A549 (cell line): ENCODE results near the gene ARHGAP26. TPM values are rescaled to one million over a fixed set of nuclear protein-coding genes. Genes with fewer than 3 reads are reported as not detected.

Experiments
- ATAC-seq, 2 experiments: fragments of 200-7000 bp in 1 of 2; fragments of >200 bp in 1 of 2; cut with Nextera tagmentation in 1 of 2; cut with Tn5 transposase in 1 of 2; 3 replicates each; pipeline versions ENCODE4 v1.8.0 to v1.9.1; 2018 to 2020; ENCODE audit warnings: mild to moderate bottlenecking in 1 of 2, moderate library complexity in 1 of 2
- CTCF ChIA-PET: fragments of 300-600 bp; sonication (Branson Sonifier 250); formaldehyde crosslinking; extraction: SDS; loops from one replicate; lab custom pipeline; 2021; ENCODE audit warnings: antibody characterized with exemption, inconsistent platforms; lab: Yijun Ruan, JAX
- POLR2A ChIA-PET: fragments of 350-600 bp; formaldehyde crosslinking; extraction: SDS; loops from one replicate; lab custom pipeline; 2021; ENCODE audit warnings: antibody characterized with exemption, inconsistent platforms; lab: Yijun Ruan, JAX
- DNase-seq, 2 experiments: peaks; one replicate each; pipeline versions ENCODE4 v3.0.0 to v3.0.0-alpha.2; 2011 to 2016; ENCODE audit warnings: low read depth in 1 of 2, low spot score in 1 of 2
- FAIRE-seq: peaks from 2 replicates; lab custom pipeline; 2011; peaks lifted over from hg19 to GRCh38; lab: Jason Lieb, UNC
- H3K27ac ChIP-seq, 2 experiments: fragments of >200 bp; sonication (Bioruptor Twin); formaldehyde crosslinking; 3 replicates each; pipeline ENCODE4 v1.5.1; 2016 to 2017
- H3K4me1 ChIP-seq: fragments of >200 bp; sonication (Bioruptor Twin); formaldehyde crosslinking; 3 replicates; pipeline ENCODE4 v1.6.1; 2016
- H3K4me2 ChIP-seq: fragments of >200 bp; sonication (Bioruptor Twin); formaldehyde crosslinking; 3 replicates; pipeline ENCODE4 v1.6.1; 2016
- H3K4me3 ChIP-seq: fragments of >200 bp; sonication (Bioruptor Twin); formaldehyde crosslinking; 3 replicates; pipeline ENCODE4 v1.5.1; 2016
- H3K9me3 ChIP-seq: fragments of >200 bp; sonication (Bioruptor Twin); formaldehyde crosslinking; 3 replicates; pipeline ENCODE4 v1.6.1; 2016
- BHLHE40 ChIP-seq: IDR thresholded peaks from 2 replicates; pipeline ENCODE4 v1.6.1; 2012; ENCODE audit warnings: low read depth, low read length, inconsistent platforms
- CEBPB ChIP-seq, 2 experiments: fragments of >200 bp in 1 of 2; sonication (Bioruptor Twin) in 1 of 2; formaldehyde crosslinking in 1 of 2; IDR thresholded peaks; 2 replicates each; pipeline ENCODE4 v1.6.1; 2012 to 2016
- CHD4 ChIP-seq: fragments of 200-600 bp; sonication (generic); IDR thresholded peaks from 2 replicates; pipeline ENCODE4 v1.6.1; 2016; ENCODE audit warnings: antibody characterized with exemption, mild to moderate bottlenecking, borderline replicate concordance
- EHF ChIP-seq: fragments of 250-450 bp; sonication (Bioruptor Pico); IDR thresholded peaks from 2 replicates; pipeline ENCODE4 v1.5.0; 2020; ENCODE audit warnings: mild to moderate bottlenecking
- ELK1 ChIP-seq: fragments of 150-350 bp; IDR thresholded peaks from 2 replicates; pipeline ENCODE4 v1.6.1; 2014; ENCODE audit warnings: low read depth, mild to moderate bottlenecking, low read length
- FOSB ChIP-seq: fragments of 250-450 bp; sonication (Bioruptor Pico); IDR thresholded peaks from 2 replicates; pipeline ENCODE4 v1.5.0; 2020; ENCODE audit warnings: mild to moderate bottlenecking, moderate library complexity
- FOSL2 ChIP-seq, 2 experiments: fragments of 450-650 bp in 1 of 2; fragments of >200 bp in 1 of 2; sonication (Bioruptor Twin) in 1 of 2; formaldehyde crosslinking; IDR thresholded peaks; 2 replicates each; pipeline versions ENCODE4 v1.5.0 to v1.6.1; 2016 to 2020; ENCODE audit warnings: mild to moderate bottlenecking in 1 of 2, moderate library complexity in 1 of 2
- FOXS1 ChIP-seq: fragments of 250-450 bp; sonication (Bioruptor Pico); IDR thresholded peaks from 2 replicates; pipeline ENCODE4 v1.5.0; 2020; ENCODE audit warnings: mild to moderate bottlenecking, moderate library complexity
- HDAC2 ChIP-seq: fragments of 200-600 bp; sonication (generic); IDR thresholded peaks from 2 replicates; pipeline ENCODE4 v1.6.1; 2016
- HOXA7 ChIP-seq: fragments of 250-450 bp; sonication (Bioruptor Pico); IDR thresholded peaks from 2 replicates; pipeline ENCODE4 v1.5.0; 2020; ENCODE audit warnings: mild to moderate bottlenecking, moderate library complexity
- MAZ ChIP-seq: fragments of 150-350 bp; IDR thresholded peaks from 2 replicates; pipeline ENCODE4 v1.6.1; 2014; ENCODE audit warnings: antibody characterized with exemption, low read depth, low read length, borderline replicate concordance
- MYC ChIP-seq: IDR thresholded peaks from 2 replicates; pipeline ENCODE4 v1.6.1; 2012; ENCODE audit warnings: mild to moderate bottlenecking, inconsistent platforms, low read length, improper control_type of control experiment, borderline replicate concordance
- NFE2L2 ChIP-seq: fragments of 150-350 bp; conservative IDR thresholded peaks from 2 replicates; pipeline ENCODE4 v1.6.1; 2014; ENCODE audit warnings: low read length
- NR3C1 ChIP-seq: fragments of >200 bp; sonication (Bioruptor Twin); formaldehyde crosslinking; IDR thresholded peaks from 3 replicates; pipeline ENCODE4 v1.6.1; 2017
- PHF8 ChIP-seq: fragments of 200-600 bp; sonication (generic); IDR thresholded peaks from 2 replicates; pipeline ENCODE4 v1.6.1; 2016; ENCODE audit warnings: low read depth, mild to moderate bottlenecking, antibody characterized with exemption, moderate library complexity, borderline replicate concordance
- RNF2 ChIP-seq: fragments of 200-600 bp; sonication (generic); IDR thresholded peaks from 2 replicates; pipeline ENCODE4 v1.6.1; 2016; ENCODE audit warnings: low read depth, mild to moderate bottlenecking, antibody characterized with exemption, moderate library complexity, borderline replicate concordance
- SMC3 ChIP-seq: fragments of >200 bp; sonication (Bioruptor Twin); formaldehyde crosslinking; IDR thresholded peaks from 3 replicates; pipeline ENCODE4 v1.6.1; 2018; ENCODE audit warnings: inconsistent platforms
- TFCP2L1 ChIP-seq: fragments of 250-450 bp; sonication (Bioruptor Pico); IDR thresholded peaks from 2 replicates; pipeline ENCODE4 v1.5.0; 2021; ENCODE audit warnings: mild to moderate bottlenecking
- TP53 ChIP-seq: fragments of 250-450 bp; sonication (Bioruptor Pico); IDR thresholded peaks from 2 replicates; pipeline ENCODE4 v1.5.0; 2021; ENCODE audit warnings: mild to moderate bottlenecking, moderate library complexity
- ZC3H11A ChIP-seq: fragments of 450-650 bp; IDR thresholded peaks from 2 replicates; pipeline ENCODE4 v1.6.1; 2014; ENCODE audit warnings: antibody characterized with exemption, mild to moderate bottlenecking
- ZFP36 ChIP-seq: fragments of 450-650 bp; IDR thresholded peaks from 2 replicates; pipeline ENCODE4 v1.6.1; 2014; ENCODE audit warnings: borderline replicate concordance; ENCODE audit not compliant: partially characterized antibody
- ZNF302 ChIP-seq: fragments of 250-450 bp; sonication (Bioruptor Pico); IDR thresholded peaks from 2 replicates; pipeline ENCODE4 v1.9.0; 2021; ENCODE audit warnings: inconsistent platforms, mild to moderate bottlenecking, moderate library complexity
- ZSCAN20 ChIP-seq: fragments of 250-450 bp; sonication (Bioruptor Pico); IDR thresholded peaks from 2 replicates; pipeline ENCODE4 v1.8.0; 2022; ENCODE audit warnings: mild to moderate bottlenecking, moderate library complexity
- WGBS: methylation state at CpG from one replicate; pipeline ENCODE4 v1.1.6; 2017; ENCODE audit errors: missing lambda C conversion rate; 5-methylcytosine and 5-hydroxymethylcytosine counted together
- polyA plus RNA-seq, 4 experiments: library from polyadenylated mRNA; depleted of rRNA in 3 of 4; stranded (reverse); fragments of >200 nt; fragmentation: RNase III in 1 of 4; extraction: RNeasy Plus Mini Kit Qiagen cat#74134 plus additional on column Dnase treatment in 1 of 4; gene quantifications; 2 replicates in 3 of 4; 3 replicates in 1 of 4; pipeline ENCODE4 v1.2.3, GENCODE V29; 2011 to 2017
- TF ChIP-seq, protein P1 (sequence below): fragments of 250-450 bp; sonication (Bioruptor Pico); IDR thresholded peaks from 2 replicates; pipeline ENCODE4 v1.5.0; 2020; ENCODE audit warnings: low read depth, mild to moderate bottlenecking, moderate library complexity
- TF ChIP-seq, protein P2 (sequence below): fragments of 450-650 bp; IDR thresholded peaks from 2 replicates; pipeline ENCODE4 v1.6.1; 2014; ENCODE audit warnings: antibody characterized with exemption
- TF ChIP-seq, protein P3 (sequence below): fragments of 250-450 bp; sonication (Bioruptor Pico); IDR thresholded peaks from 2 replicates; pipeline ENCODE4 v1.5.0; 2021; ENCODE audit warnings: mild to moderate bottlenecking, moderate library complexity, borderline replicate concordance

Gene ARHGAP26
- polyA plus RNA-seq, 2 of the 4 experiments (the other 2 are of a cell fraction), result 6.6 to 19.1 TPM

DNA sequence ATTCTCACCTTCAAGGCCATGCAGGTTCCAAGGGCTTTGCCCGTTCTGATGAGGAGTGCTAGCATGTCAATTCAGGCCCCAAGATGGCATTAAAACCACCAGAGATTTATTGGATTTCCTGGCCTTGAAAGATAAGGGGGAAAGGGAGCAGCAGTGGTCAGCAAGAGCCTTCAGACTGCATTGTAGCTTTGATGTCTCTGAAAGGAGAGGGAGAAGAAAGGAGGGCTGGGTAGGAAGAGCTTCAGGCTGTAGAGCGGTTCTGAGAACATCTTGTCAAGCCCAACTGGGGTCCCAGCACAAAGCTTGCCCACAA is 42.5 kb upstream of the ARHGAP26 start (continued):
- TF ChIP-seq, protein P1, sequence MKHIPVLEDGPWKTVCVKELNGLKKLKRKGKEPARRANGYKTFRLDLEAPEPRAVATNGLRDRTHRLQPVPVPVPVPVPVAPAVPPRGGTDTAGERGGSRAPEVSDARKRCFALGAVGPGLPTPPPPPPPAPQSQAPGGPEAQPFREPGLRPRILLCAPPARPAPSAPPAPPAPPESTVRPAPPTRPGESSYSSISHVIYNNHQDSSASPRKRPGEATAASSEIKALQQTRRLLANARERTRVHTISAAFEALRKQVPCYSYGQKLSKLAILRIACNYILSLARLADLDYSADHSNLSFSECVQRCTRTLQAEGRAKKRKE (CRISPR knock-in tag), result no peak
- TF ChIP-seq BHLHE40, result no peak
- TF ChIP-seq, all 56 proteins: peak for 0

DNA sequence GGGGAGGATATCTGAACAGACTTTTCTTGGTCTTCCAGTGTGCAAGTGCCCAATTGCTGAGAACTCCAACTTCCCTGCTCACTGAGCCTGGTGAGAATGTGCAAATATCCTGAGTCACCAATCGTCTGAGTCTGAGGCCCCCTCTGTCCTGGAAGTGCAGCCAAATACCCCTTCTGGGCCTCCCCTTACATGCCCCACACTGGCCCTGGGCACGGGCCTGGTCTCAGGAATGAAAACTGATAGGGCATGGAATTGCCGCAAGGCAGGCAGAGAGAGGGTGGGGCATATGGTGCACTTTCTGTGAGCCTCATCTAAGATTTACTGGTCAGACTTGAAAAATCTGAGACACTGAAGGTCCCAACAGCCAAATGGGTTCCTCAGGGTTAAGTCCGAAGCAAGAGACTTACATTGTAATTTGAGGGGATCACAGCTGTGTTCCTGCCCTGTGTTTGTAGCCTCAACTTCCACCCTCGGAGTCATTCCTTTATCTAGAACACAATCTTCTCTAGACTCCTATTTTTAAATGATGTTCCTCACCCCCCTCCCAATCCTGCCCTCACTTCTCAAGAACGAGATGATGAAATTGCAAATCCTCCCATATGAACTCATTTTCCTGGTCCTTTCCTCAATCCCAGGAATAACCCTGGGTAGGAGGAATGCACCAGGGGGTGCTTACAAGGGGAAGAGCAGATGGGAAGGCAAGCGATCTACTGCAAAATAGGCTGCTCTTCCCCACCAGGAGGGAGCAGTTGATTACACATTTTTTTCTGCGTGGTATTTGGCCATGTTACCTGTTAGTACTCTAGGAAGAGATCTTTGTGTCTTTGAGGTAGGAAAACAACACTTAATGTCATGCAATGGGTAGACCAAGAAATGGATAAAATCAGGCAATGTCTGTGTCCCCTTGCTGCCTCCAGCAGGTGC is 34.6 kb upstream of the ARHGAP26 start:
- FAIRE-seq, result no peak
- Histone ChIP-seq H3K4me2 (no peak overlapping the region), H3K9me3 (no peaks in the 10 kb centered on the region), H3K27ac (no peak overlapping the region), H3K4me1 (peaks cover 6% of the 10 kb centered on the region), H3K4me3 (no peak overlapping the region)
- no peak for TF ChIP-seq HDAC2
- no peak for TF ChIP-seq MAZ
- no peak for TF ChIP-seq RNF2
- no peak for TF ChIP-seq PHF8
- TF ChIP-seq FOSB (CRISPR knock-in tag), result no peak
- no peak for TF ChIP-seq TFCP2L1 (CRISPR knock-in tag)
- no peak for TF ChIP-seq SMC3
- CTCF ChIA-PET, result interaction anchor here (1.1 to 4.5 kb wide), 12 partner anchors 10 to 153 kb away, joined by 3 to 22 read pairs (median 6); no protein-coding TSS in a partner anchor
- 72% methylated on average over 8 of the region's 8 CpGs for WGBS
- POLR2A ChIA-PET, result no interaction called here
- no peak for ATAC-seq
- no peak for DNase-seq

DNA sequence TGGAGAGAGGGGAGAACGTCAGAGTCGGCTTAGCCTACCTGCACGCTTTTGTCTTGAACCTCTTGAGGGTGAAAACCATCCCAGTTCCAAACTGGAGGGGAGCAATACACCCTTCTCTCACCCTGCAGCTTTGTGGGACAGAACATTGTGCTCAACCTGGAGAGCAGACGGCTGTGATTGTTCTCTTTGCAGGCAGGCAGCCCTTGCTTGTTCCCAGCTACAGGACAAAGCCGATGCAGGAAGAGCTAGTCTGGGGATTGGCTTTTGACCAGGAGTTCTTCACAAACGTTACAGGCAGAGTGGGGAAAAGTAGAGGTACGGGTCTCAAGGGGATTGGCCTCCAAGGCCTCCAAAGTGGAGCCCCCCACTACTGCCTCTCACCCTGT is 33.9 kb upstream of the ARHGAP26 start:
- CTCF ChIA-PET, result interaction anchor here (1.1 to 4.5 kb wide), 9 partner anchors 9 to 152 kb away, joined by 3 to 22 read pairs (median 8); no protein-coding TSS in a partner anchor
- POLR2A ChIA-PET, result no interaction called here
- FAIRE-seq, result no peak

GRCh38 chr5:142737179-142737578 is 33.0 kb upstream of the ARHGAP26 start:
- no peaks in the 10 kb centered on the region for H3K9me3 ChIP-seq
- no peak overlapping the region for H3K27ac ChIP-seq
- TF ChIP-seq HOXA7 (CRISPR knock-in tag), result no peak
- TF ChIP-seq FOSL2 (IDR thresholded peaks at IDR 0.05), result no peak
- no peak for TF ChIP-seq FOSL2 (CRISPR knock-in tag; IDR thresholded peaks at IDR 0.05)
- TF ChIP-seq NR3C1, result no peak
- TF ChIP-seq CEBPB (IDR thresholded peaks at IDR 0.05), result no peak
- TF ChIP-seq, protein P2, sequence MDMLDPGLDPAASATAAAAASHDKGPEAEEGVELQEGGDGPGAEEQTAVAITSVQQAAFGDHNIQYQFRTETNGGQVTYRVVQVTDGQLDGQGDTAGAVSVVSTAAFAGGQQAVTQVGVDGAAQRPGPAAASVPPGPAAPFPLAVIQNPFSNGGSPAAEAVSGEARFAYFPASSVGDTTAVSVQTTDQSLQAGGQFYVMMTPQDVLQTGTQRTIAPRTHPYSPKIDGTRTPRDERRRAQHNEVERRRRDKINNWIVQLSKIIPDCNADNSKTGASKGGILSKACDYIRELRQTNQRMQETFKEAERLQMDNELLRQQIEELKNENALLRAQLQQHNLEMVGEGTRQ, result no peak
- no peak for TF ChIP-seq ZNF302 (CRISPR knock-in tag)
- TF ChIP-seq, protein P3, sequence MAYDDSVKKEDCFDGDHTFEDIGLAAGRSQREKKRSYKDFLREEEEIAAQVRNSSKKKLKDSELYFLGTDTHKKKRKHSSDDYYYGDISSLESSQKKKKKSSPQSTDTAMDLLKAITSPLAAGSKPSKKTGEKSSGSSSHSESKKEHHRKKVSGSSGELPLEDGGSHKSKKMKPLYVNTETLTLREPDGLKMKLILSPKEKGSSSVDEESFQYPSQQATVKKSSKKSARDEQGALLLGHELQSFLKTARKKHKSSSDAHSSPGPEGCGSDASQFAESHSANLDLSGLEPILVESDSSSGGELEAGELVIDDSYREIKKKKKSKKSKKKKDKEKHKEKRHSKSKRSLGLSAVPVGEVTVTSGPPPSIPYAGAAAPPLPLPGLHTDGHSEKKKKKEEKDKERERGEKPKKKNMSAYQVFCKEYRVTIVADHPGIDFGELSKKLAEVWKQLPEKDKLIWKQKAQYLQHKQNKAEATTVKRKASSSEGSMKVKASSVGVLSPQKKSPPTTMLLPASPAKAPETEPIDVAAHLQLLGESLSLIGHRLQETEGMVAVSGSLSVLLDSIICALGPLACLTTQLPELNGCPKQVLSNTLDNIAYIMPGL (CRISPR knock-in tag), result no peak
- no peak for TF ChIP-seq TP53 (CRISPR knock-in tag)
- TF ChIP-seq ZFP36, result no peak
- no peak for TF ChIP-seq FOXS1 (CRISPR knock-in tag)
- no peak for TF ChIP-seq EHF (CRISPR knock-in tag)
- TF ChIP-seq NFE2L2, result no peak
- no peak for TF ChIP-seq ZC3H11A
- TF ChIP-seq BHLHE40, result no peak
- no peak for TF ChIP-seq FOSB (CRISPR knock-in tag)
- TF ChIP-seq, protein P1 (CRISPR knock-in tag), result no peak
- no peak for TF ChIP-seq MYC
- TF ChIP-seq ELK1, result no peak
- no peak for TF ChIP-seq HDAC2
- no peak for DNase-seq
- ChIA-PET CTCF (interaction anchor here (0.6 to 5.1 kb wide), 12 partner anchors 9 to 151 kb away, joined by 3 to 24 read pairs (median 7); no protein-coding TSS in a partner anchor), POLR2A (no interaction called here)
- no peak for ATAC-seq
- WGBS, result 79% methylated on average over 5 of the region's 5 CpGs
- peaks cover 10% of the 10 kb centered on the region for H3K4me1 ChIP-seq
- no peak for FAIRE-seq
- no peak overlapping the region for H3K4me3 ChIP-seq
- no peak overlapping the region for H3K4me2 ChIP-seq

More for the DNA sequence above, 33.9 kb upstream of the ARHGAP26 start:
- no peak overlapping the region for H3K4me2 ChIP-seq
- ATAC-seq (no peak), DNase-seq (no peak)
- 64% methylated on average over 7 of the region's 7 CpGs for WGBS
- H3K9me3 ChIP-seq, result no peaks in the 10 kb centered on the region
- no peak for TF ChIP-seq ZSCAN20 (CRISPR knock-in tag)
- TF ChIP-seq CHD4, result no peak
- TF ChIP-seq TP53 (CRISPR knock-in tag), result no peak
- H3K4me1 ChIP-seq, result peaks cover 10% of the 10 kb centered on the region
- no peak overlapping the region for H3K27ac ChIP-seq
- H3K4me3 ChIP-seq, result no peak overlapping the region
